Measurements from ENCODE around the gene TPSG1.
"Not testable (repeated sequence)": the region's sequence is repeated elsewhere in the genome, so short reads cannot be mapped to it uniquely, and the experiment has no call there.

- not testable (repeated sequence) for TF ChIP-seq POLR2A, CTCF (IDR thresholded peaks at IDR 0.05)
Measured at GRCh38 chr16:1198671-1199346, 26.3 kb downstream of the TPSG1 start.

All from heart left ventricle (tissue), 13 donors.